Breast epithelium (tissue), 4 donors: ENCODE results near the gene DBT. TPM values are rescaled to one million over a fixed set of nuclear protein-coding genes. Genes with fewer than 3 reads are reported as not detected.

Experiments used
- DNase-seq, 2 donors: peaks; one replicate each; pipeline ENCODE4 v3.0.0-alpha.2; 2019; ENCODE audit warnings: low spot score in 2 of 2
- H3K27ac ChIP-seq, 2 donors: fragments of 200-600 bp; sonication (generic) in 1 of 2; one replicate each; pipeline ENCODE4 v1.5.1; 2016 to 2019; ENCODE audit warnings: mild to moderate bottlenecking in 1 of 2
- H3K27me3 ChIP-seq, 2 donors: fragments of 200-600 bp; sonication (generic) in 1 of 2; one replicate each; pipeline versions ENCODE4 v1.5.1 to v1.6.0; 2017 to 2019; ENCODE audit warnings: control low read depth in 1 of 2, mild to moderate bottlenecking in 1 of 2
- H3K36me3 ChIP-seq: fragments of 200-600 bp; one replicate; pipeline ENCODE4 v1.5.1; 2019
- H3K4me1 ChIP-seq, 2 donors: fragments of 200-600 bp; sonication (generic); one replicate each; pipeline ENCODE4 v1.5.1; 2016 to 2019; ENCODE audit warnings: control low read depth in 1 of 2
- H3K4me3 ChIP-seq, 3 donors: fragments of 200-600 bp; sonication (generic); 1 replicate in 2 of 3; 2 replicates in 1 of 3; pipeline ENCODE4 v1.5.1; 2016 to 2019; ENCODE audit warnings: mild to moderate bottlenecking in 3 of 3, moderate library complexity in 2 of 3
- H3K9me3 ChIP-seq, 2 donors: fragments of 200-600 bp; sonication (generic) in 1 of 2; one replicate each; pipeline ENCODE4 v1.5.1; 2016 to 2019; ENCODE audit warnings: control low read depth in 1 of 2
- POLR2A ChIP-seq: fragments of 450-650 bp; IDR thresholded peaks from one replicate; pipeline ENCODE4 v1.6.1; 2016; ENCODE audit warnings: antibody characterized with exemption, mild to moderate bottlenecking, moderate library complexity
- POLR2AphosphoS5 ChIP-seq, 3 donors: sonication (generic); formaldehyde crosslinking; IDR thresholded peaks; one replicate each; pipeline ENCODE4 v1.6.1; 2017; ENCODE audit warnings: antibody characterized with exemption in 3 of 3
- intact Hi-C: fragments of 100-400 bp; cut with DNase I; formaldehyde crosslinking; loops from one replicate; pipeline ENCODE4 v1.15.1; 2023; ENCODE audit warnings: low total_unique reads
- total RNA-seq, 3 donors: library from RNA; depleted of rRNA; stranded (reverse); fragments of >200 nt; gene quantifications; one replicate each; pipeline ENCODE4 v1.1.0, GENCODE V29; 2016
- TF ChIP-seq, protein P1 (sequence below), 3 donors: fragments of 450-650 bp; IDR thresholded peaks; one replicate each; pipeline ENCODE4 v1.5.1; 2016 to 2017; ENCODE audit warnings: antibody characterized with exemption in 3 of 3, mild to moderate bottlenecking in 3 of 3, moderate library complexity in 3 of 3

Gene DBT
- total RNA-seq, 3 donors from 2014 or later = 6.9 to 11.0 (median 9.1) TPM

GRCh38 chr1:100145116-100145515, 104.5 kb downstream of the DBT start:
- Histone ChIP-seq H3K27ac (no peak overlapping the region), H3K4me3 (no peak overlapping the region), H3K9me3 (no peaks in the 10 kb centered on the region), H3K36me3 (peaks cover 11% of the 10 kb centered on the region), H3K27me3 (no peaks in the 10 kb centered on the region), H3K4me1 (no peaks in the 10 kb centered on the region)
- DNase-seq = no peak
- TF ChIP-seq, protein P1, sequence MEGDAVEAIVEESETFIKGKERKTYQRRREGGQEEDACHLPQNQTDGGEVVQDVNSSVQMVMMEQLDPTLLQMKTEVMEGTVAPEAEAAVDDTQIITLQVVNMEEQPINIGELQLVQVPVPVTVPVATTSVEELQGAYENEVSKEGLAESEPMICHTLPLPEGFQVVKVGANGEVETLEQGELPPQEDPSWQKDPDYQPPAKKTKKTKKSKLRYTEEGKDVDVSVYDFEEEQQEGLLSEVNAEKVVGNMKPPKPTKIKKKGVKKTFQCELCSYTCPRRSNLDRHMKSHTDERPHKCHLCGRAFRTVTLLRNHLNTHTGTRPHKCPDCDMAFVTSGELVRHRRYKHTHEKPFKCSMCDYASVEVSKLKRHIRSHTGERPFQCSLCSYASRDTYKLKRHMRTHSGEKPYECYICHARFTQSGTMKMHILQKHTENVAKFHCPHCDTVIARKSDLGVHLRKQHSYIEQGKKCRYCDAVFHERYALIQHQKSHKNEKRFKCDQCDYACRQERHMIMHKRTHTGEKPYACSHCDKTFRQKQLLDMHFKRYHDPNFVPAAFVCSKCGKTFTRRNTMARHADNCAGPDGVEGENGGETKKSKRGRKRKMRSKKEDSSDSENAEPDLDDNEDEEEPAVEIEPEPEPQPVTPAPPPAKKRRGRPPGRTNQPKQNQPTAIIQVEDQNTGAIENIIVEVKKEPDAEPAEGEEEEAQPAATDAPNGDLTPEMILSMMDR (IDR thresholded peaks at IDR 0.05) = no peak
- TF ChIP-seq POLR2A (no peak), POLR2AphosphoS5 (IDR thresholded peaks at IDR 0.05) (no peak)
- intact Hi-C loops = no loop called here

DNA sequence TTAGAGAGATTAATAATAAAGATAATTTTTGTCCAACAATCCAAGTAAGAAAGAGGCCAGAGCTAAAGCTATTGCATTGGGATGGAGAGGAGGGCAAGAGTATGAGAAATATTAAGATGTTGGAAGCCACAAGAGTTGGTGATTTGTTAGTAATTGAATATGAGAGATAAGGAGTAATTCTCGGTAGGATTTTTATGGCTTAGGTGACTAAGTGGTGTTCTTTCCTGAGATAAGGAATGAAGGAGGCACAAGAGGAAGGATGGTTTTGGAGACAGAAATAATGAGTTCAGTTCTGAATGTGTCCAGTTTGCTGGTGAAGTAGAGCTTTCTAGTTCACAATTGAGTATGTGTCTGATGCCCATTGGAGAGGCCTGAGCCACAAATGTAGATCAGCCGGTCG, 107.3 kb downstream of the DBT start:
- H3K4me3 ChIP-seq = no peak overlapping the region
- no peaks in the 10 kb centered on the region for H3K4me1 ChIP-seq
- DNase-seq = no peak
- no peaks in the 10 kb centered on the region for H3K9me3 ChIP-seq
- no peak overlapping the region for H3K27ac ChIP-seq
- intact Hi-C loops = no loop called here
- TF ChIP-seq, protein P1 (IDR thresholded peaks at IDR 0.05) = no peak
- TF ChIP-seq POLR2AphosphoS5 (IDR thresholded peaks at IDR 0.05) (no peak), POLR2A (no peak)
- peaks cover 20% of the 10 kb centered on the region for H3K36me3 ChIP-seq
- H3K27me3 ChIP-seq = no peaks in the 10 kb centered on the region

DNA sequence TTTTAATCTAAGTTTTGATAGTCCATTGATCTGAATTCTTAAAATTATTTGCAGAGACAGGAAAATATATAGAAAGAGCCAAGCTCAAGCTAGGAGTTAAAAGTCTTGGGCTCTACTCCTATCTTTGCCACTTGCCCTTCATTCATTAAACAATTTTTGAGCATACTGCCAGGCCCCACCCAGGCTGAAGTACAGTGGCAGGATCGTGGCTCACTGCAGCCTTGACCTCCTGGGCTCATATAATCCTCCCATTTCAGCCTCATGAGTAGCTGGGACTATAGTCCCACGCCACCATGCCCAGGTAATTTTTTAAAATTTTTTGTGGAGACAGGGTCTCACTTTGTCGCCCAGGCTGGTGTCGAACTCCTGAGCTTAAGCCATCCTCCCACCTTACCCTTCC, 108.4 kb downstream of the DBT start:
- TF ChIP-seq POLR2A (no peak), POLR2AphosphoS5 (IDR thresholded peaks at IDR 0.05) (no peak)
- TF ChIP-seq, protein P1 (IDR thresholded peaks at IDR 0.05) = no peak
- no peak for DNase-seq
- no peaks in the 10 kb centered on the region for H3K27me3 ChIP-seq
- intact Hi-C loops = no loop called here
- no peak overlapping the region for H3K27ac ChIP-seq
- no peaks in the 10 kb centered on the region for H3K4me1 ChIP-seq
- H3K36me3 ChIP-seq = peaks cover 20% of the 10 kb centered on the region
- no peaks in the 10 kb centered on the region for H3K9me3 ChIP-seq
- no peak overlapping the region for H3K4me3 ChIP-seq

DNA sequence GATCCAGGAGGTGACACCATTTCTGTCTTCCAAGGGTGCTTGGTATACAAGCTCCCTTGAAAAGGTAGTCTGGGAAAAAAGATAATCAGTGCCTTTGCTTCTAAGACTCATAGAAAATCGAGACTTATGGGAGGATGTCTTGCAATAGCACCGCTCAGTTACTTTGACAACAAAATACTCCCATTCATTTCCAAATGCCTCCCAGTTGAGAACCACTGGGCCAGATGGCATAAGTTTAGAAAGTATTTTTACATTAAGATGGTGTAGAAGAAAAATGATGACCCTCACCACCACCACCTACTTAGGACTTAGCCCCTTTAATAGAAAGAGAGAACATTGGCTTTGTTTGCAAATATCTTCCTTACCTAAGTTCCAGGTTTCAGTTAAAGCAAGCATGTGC, 112.0 kb downstream of the DBT start:
- no peaks in the 10 kb centered on the region for H3K9me3 ChIP-seq
- no peak overlapping the region for H3K27ac ChIP-seq
- peaks cover 16% of the 10 kb centered on the region for H3K36me3 ChIP-seq
- no peaks in the 10 kb centered on the region for H3K4me1 ChIP-seq
- no peaks in the 10 kb centered on the region for H3K27me3 ChIP-seq
- DNase-seq = no peak
- TF ChIP-seq POLR2AphosphoS5 (IDR thresholded peaks at IDR 0.05) (no peak), POLR2A (no peak)
- TF ChIP-seq, protein P1 (IDR thresholded peaks at IDR 0.05) = no peak
- intact Hi-C loops = no loop called here
- no peak overlapping the region for H3K4me3 ChIP-seq

Other genes starting within 250 kb of the DBT start
- gene SASS6, start 116.9 kb downstream of the DBT start, total RNA-seq = 1 to 10 TPM; 2.7 to 7.2 (median 3.6) TPM
- gene TRMT13, start 116.7 kb downstream of the DBT start, total RNA-seq = 10 to 100 TPM; 16.0 to 36.1 (median 21.0) TPM
- 1 to 10 TPM; 1.3 to 2.5 (median 1.9) TPM for gene LRRC39, start 71.6 kb downstream of the DBT start, total RNA-seq
- gene RTCA, start 16.4 kb upstream of the DBT start, total RNA-seq = 10 to 100 TPM; 17.0 to 22.6 (median 22.2) TPM
- gene CDC14A, start 102.7 kb upstream of the DBT start, total RNA-seq = 10 to 100 TPM; 16.5 to 49.3 (median 33.1) TPM